Breast epithelium (tissue), 3 donors: ENCODE data around the gene RECQL5.

Experiments
- CTCF ChIP-seq, 3 donors: fragments of 450-650 bp; IDR thresholded peaks; one replicate each; pipeline ENCODE4 v1.5.1; 2016 to 2017; ENCODE audit warnings: antibody characterized with exemption in 3 of 3, mild to moderate bottlenecking in 3 of 3, moderate library complexity in 3 of 3
- POLR2A ChIP-seq: fragments of 450-650 bp; IDR thresholded peaks from one replicate; pipeline ENCODE4 v1.6.1; 2016; ENCODE audit warnings: antibody characterized with exemption, mild to moderate bottlenecking, moderate library complexity
- POLR2AphosphoS5 ChIP-seq, 3 donors: sonication (generic); formaldehyde crosslinking; IDR thresholded peaks; one replicate each; pipeline ENCODE4 v1.6.1; 2017; ENCODE audit warnings: antibody characterized with exemption in 3 of 3

- no peak for TF ChIP-seq CTCF (IDR thresholded peaks at IDR 0.05)
- peak; percentile 74 to 87 (median 86) for TF ChIP-seq POLR2AphosphoS5 (IDR thresholded peaks at IDR 0.05)
- TF ChIP-seq POLR2A = no peak
Observed at GRCh38 chr17:75693500-75694481, 26.8 kb upstream of the RECQL5 start.
